ENCODE data around the gene MTUS2.

- TF ChIP-seq ZBTB5 (IDR thresholded peaks at IDR 0.05) (no peak), CTCF (IDR thresholded peaks at IDR 0.05 in 2 of 3, conservative IDR thresholded peaks at IDR 0.05 in 1 of 3; ENCODE audit: insufficient read depth in 2 of 3, low read depth in 1 of 3, low read length in 3 of 3) (no peak), USF2 (CRISPR knock-in tag; IDR thresholded peaks at IDR 0.05) (no peak), GATAD2B (IDR thresholded peaks at IDR 0.05; ENCODE audit: borderline replicate concordance) (no peak), SMAD3 (CRISPR knock-in tag; conservative IDR thresholded peaks at IDR 0.05) (no peak), SREBF2 (CRISPR knock-in tag; IDR thresholded peaks at IDR 0.05) (no peak), SIN3A (IDR thresholded peaks at IDR 0.05; ENCODE audit: borderline replicate concordance in 2 of 2, control insufficient read depth in 1 of 2, low read depth in 2 of 2, low read length in 2 of 2) (no peak), POLR2AphosphoS5 (IDR thresholded peaks at IDR 0.05; ENCODE audit: control insufficient read depth, insufficient read depth, low read depth, low read length) (no peak), TCF7L2 (IDR thresholded peaks at IDR 0.05; ENCODE audit: low read depth, low read length) (no peak), ZBTB1 (CRISPR knock-in tag; IDR thresholded peaks at IDR 0.05; ENCODE audit: borderline replicate concordance, low read depth) (no peak)
Measured at GRCh38 chr13:29514720-29515310, 694.7 kb downstream of the MTUS2 start.

Measured in K562 (cell line).